GM18909 (cell line): ENCODE data around the gene FAM136A.
"Not testable (repeated sequence)": the region's sequence is repeated elsewhere in the genome, so short reads cannot be mapped to it uniquely, and the experiment has no call there.

ENCODE experiments used
- ATAC-seq: cut with Tn5 transposase; IDR thresholded peaks from one replicate; pipeline ENCODE4 v1.9.1; 2021; ENCODE audit warnings: mild to moderate bottlenecking; ENCODE audit not compliant: unreplicated experiment, poor library complexity

FAM136A gene

DNA sequence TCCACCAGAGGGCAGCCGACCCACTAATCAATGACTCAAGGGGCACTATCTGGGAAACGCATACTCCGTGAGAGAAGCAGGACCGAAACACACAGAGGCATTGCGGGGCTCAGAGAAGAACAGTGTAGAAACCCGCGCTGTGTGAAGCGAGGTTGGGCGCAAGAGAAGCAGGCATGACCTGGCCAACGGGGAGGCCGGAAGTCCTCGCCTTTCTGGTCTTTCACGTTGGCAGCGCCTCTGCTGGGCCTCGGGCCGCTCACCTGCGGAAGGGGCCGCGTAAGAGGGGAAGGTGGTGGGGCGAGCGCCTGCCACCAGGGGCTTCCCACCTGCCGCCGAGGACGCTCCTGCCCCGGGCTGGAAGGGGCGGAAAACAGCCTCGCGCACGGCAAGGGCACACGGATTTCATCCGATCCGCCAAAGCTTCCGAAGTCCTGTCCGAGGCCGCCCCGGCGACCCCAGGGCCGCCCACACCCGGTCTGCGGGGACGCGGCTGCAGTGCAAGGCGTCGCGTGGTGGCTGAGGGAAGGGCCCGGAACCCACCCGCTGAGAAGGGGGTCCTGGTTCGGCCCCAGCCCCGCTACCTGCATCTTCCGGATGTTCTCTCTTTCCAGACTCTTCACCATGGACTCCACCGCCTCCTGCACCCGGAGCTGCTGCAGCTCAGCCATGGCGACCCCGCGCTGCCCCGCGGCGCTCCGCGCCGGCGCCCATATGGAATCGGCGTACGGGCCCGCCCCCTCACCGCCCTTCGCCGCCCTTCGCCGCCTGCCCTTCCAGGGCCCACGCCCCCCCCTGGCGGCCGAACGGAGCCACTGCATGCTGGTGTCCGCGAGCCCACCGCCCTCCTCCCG, at the start of gene FAM136A:
Gene FAM136A, minus strand, starts transcription at position 724 of the 851 bp plus-strand sequence. Its CDS starts 56 bp downstream, at position 668.
- ATAC-seq: peak; percentile 80

DNA sequence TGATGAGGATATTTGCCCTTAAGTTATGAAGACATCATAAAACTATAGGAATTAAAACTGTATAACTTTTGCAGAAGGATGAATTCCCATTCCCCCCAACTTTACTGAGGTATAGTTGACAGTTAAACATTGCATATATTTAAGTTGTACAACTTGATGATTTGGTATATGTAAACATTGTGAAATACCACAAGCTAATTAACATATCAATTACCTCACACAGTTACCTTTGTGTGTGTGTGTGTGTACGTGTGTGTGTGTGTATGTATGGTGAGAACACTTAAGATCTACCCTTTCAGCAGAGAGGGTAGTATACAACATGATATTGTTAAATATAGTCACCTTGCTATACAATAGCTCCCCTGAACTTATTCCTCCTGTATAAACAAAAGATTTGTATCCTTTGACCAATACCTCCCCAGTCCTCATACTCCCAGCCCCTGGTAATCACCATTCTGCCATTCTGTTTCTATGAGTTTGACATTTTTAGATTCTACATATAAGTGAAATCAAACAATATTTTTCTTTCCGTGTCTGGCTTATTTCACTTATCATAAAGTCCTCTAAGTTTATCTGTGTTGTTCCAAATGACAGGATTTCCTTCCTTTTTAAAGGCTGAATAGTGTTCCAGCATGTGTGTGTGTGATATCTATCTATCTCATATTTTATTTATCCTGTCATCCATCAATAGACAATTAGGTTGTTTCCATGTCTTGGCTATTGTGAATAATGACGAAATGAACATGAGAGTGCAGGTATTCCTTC, 48.2 kb upstream of the FAM136A start:
- no peak for ATAC-seq

DNA sequence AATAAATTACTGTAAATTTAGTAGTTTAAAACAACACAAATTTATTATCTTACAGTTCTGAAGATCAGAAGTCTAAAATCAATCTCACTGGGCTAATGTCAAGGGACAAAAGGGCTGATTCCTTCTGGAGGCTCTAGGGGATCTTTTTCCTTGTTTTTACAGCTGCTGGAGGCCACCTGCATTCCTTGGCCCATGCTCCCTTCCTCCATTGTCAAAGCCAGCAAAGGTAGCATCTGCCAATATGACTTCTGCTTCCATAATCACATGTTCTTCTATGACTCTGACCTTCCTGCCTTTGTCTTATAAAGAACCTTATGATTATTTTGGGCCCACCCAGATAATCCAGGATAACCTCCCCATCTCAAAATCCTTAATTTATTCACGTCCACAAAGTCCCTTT, 46.0 kb upstream of the FAM136A start:
- no peak for ATAC-seq

DNA sequence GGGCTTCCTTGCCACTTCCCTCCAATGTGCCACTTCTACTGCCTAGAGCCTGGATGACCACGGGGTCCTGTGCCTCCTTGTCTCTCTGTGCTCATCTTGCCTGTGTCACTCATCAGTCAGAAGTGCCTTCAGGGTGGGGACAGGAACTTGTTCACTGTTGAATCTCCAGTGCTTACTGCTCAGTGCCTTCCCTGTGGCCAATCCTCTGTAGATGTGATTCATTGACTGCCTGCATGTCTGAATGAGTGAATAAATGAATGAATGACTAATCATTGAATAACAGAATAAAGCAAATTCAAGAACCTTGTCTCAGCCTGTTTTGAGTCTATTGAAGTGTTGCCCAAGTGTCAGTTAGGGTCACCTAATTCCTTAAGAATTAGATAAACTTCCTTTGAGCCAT, 42.3 kb upstream of the FAM136A start:
- ATAC-seq: no peak

DNA sequence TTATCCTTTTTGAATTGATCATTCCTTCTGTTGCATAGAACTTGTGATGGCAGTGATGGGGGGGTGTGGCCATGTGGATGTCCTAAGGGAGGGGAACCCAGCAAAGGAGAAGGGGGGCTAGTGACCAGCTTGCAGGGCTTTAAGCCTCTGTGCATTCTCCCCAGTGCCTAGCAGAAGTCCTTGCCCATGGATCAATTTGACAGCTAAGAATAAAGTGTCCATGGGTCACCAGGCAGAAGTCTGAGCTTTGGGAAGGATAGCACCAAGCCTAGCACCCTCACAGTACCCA, 39.6 kb upstream of the FAM136A start:
- ATAC-seq: no peak

DNA sequence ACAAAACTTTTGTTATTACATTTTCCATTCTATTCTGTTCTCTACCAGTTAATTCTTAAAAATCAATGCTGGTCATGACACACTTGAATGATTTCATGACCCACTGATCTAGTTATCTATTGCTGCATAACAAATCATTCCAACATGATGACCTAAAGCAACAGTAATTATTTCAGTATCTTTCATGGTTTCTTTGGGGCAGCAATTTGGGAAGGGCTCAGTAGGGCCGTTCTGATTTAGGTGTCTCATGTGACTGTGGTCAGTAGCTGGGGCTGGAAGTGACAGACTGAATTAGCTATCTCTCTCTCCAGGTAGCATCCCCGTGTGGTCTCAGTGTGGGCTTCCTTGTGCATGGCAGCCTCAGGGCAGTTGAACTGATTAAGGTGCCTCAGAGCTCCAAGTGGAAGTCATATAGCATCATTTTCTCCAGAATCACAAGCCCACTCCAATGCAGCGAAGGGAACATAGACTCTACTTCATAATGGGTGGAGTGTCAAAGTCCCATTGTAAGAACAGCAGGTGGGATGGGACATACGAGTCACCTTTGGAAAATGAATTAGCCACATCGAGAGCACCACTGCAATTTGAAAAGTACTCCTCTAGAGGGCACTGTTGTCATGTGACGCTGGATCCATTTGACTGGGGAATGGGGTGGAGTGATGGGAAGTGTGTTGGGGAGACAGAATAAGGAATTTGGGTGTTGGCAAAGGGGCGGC, 39.1 kb upstream of the FAM136A start:
- no peak for ATAC-seq

DNA sequence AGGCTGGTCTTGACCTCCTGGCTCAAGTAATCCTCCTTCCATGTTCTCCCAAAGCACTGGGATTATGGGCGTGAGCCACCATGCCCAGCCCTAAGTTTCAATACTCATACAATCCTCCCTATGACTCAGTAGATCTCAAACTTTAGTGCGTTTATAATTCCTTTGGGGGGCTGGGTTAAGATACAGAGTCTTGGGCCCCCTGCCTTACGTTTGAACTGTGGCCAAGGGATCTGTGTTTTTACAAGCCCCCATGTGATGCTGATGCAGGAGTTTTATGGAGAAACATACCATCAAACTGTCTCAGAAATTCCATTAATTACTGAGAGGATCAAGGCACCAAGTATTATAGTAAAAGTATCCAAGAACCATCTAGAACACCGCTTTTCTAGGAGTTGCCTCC, 38.2 kb upstream of the FAM136A start:
- no peak for ATAC-seq

DNA sequence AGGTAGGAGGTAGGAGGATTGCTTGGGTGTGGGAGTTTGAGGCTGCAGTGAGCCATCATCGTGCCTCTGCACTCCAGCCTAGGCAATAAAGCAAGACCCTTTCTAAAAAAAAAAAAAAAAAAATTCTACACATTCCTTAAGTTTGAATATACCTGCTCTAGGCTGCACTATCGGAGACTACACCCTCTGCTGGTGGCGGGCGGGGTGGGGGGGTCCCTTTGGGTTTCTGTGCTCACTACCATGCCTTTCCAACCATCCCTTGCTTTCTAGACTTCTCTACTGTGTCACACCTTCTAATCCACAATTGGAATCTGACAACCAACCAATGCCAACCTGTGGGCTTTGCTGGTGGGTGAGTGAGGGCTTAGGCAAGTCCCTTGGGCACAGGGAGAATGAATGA, 34.7 kb upstream of the FAM136A start:
- no peak for ATAC-seq

DNA sequence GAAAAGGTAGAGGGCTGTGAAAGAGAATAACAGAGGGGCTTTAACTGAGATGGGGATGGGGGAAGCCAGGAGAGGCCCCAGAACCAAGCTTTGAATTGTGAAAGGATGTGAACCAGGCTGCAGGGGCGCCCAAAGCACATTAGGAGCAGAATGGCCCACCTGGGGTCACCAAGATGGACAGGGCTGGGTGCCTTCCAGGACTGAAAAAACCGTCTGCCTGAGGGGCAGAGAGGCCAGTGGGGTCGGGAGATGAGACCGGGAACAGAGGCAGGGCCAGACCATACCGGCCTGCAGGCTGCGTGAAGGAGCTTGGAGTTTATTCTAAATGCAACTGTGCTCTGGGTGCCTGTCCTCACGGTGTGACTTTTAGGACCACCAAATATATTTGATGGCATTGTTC, 29.1 kb upstream of the FAM136A start:
- no peak for ATAC-seq

DNA sequence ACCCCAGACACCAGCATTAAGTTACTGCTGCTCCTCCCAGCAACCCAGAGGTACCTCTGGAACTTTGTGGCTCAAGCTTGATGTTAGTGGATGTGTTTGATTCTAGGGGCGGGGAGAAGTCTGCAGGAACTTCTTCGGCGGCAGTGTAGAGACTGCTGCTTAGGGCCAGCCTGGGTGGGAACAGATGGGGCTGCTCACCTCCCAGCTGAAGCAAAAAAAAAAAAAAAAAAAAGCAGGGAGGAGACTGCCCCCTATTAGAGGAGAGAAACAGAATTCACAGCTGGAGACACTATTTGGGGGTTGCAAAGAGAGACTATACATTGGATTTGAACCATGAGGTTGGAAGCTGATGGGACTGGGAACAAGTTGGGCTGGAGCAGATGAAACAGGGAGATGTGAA, 28.6 kb upstream of the FAM136A start:
- no peak for ATAC-seq

DNA sequence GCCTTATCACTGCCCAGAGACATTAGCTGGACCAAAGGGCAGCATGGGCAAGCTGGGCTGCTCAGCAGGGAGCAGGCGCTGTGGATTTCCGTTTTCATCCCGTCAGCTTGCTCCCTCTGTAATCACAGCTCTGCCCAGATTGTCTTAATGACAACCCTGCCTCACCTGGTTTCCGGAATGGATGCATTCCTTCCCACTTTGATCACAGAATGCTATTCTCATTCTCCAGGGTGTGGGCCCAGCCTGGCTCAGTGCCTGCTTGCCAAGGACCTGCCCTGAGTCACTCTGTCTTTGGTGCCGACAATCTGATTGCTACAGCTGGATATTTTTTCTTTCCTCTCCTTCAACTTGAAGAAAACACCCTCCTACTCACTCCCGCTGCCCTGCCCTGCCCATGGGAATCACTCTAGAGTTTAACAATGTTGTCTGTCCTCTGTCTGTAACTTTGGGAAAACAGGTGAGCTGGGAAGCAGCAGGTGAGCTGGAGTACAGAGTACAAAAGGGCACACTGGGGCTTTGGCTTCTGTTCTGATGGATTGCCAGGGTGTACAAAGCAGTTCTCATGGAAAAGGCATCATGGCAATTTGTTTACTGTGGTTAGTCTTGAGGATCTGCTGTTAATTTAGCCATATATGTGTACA, 27.2 kb upstream of the FAM136A start:
- ATAC-seq: no peak

DNA sequence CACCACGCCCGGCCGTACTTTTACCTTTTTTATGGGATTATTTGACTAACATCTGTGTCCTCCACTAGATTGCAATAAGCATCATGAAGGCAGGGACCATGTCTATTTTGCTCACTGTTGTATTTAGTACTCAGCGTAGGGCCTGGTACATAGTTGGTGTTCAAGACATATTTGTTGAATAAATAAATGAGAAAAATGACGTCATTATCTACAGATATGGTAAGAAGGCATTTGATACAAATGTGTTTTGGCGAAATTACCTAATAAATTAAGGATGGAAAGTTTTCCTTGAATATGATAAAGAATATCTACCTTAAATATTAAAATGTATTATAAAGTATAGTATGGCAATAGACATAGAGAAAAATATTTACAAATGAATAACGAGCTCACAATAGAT, 24.0 kb upstream of the FAM136A start:
- ATAC-seq: no peak

DNA sequence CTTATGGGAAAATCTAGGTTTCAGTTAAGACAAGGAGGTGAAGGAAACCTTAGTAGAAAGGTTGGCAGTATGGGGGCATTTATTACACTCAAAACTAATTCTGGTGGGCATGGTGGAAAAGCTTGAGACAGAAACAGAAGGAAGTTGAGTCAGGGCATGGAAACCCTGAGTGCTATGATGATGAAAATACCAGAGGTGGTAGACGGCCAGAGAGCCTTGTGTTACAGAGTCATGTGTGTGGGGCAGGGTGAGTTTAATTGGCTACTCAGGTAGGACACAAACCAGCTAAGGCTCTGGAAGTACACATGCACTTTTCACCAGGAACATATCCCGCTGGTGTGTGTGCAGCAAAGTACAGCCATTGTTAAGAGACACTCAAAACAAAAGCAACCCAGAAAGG, 20.7 kb upstream of the FAM136A start:
- ATAC-seq: no peak

DNA sequence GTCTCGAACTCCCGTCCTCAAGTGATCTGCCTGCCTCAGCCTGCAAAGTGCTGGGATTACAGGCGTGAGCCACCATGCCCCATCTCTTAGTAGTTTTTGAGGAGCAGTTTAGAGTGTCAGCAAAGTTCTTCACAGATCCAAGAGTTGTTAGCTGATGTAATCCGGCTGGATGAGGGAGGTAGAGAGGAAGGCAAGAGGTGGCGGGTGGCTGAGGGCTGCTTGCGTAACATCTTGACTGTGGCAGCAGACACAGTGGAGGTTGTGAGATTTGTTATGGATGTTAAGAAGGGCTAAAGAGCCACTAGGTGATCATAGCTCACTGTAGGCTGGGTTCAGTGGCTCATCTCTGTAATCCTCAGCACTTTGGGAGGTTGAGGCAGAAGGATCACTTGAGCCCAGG, 19.5 kb upstream of the FAM136A start:
- no peak for ATAC-seq

DNA sequence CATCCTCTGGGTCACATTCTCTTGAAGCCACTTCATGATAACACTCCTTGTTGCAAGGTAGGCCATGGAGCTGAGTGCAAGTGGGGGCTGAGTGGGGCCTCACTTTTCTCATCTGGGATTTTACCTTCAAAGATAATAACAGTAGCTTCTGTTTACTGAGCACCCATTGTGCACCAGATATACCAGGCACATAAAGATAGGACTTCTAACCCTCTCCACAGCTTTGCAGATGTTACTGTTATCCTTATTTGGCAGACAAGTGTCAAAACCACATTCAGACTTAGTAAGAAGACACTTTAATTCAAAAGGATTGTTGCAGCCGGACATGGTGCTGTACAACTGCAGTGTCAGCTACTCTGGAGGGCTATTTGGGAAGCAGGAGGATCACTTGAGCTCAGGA, 12.8 kb upstream of the FAM136A start:
- no peak for ATAC-seq

DNA sequence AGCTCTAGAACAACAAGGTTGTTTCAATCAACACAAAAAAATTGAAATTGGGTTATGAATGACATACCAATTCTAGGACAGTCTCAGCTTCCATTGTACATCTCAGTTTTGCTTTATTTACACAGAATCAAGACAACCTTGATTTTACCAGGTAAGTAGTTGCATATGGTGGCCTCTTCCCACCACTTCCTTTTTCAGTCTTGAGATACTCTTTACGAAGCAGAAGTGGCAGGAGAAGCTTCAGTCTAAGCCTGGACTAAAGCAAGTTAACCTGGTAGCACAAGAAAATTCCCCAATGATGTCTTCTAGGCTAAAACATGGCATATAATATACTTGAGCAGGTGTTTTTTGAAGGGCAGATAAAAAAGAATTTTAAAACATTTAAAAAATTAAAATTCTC, 10.7 kb upstream of the FAM136A start:
- no peak for ATAC-seq

DNA sequence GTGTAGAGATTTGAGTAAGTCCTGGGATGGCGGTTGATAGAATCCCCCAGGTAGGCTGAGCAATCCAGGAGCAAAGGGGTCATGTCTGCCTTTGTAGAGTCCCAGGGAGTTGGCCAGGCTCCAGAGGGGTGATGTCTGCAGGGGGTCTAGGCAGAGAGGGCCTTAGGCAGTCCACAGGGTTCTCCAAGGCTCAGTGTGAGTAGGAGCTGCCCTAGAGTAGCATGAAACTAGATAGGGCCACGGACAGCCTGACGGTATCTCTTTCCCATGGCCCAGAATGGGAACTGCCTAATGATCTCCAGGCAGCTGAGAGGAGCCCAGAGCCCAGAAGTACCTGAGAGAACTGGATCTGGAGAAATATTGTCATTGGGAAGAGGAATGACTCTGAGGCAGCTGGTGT, 9.0 kb upstream of the FAM136A start:
- ATAC-seq: no peak

DNA sequence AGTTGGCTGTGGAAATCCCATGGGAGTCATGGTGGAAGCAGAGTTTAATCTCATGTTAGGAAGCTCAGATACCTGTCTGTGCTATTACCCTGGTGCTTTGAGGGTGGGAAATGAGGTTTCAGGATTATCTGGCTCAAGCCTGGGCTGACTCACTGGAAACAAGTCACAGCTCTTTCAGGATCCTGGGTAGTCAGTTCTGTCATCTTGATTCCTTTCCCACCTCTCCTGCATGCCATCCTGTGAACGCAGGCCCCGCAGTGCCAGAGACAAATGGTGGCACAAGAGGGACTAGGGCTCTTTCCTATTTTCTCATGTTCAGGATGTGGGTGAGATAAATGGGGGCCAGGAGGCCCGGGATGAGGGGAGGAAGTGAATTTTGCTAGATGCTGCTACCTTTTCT, 3.7 kb upstream of the FAM136A start:
- ATAC-seq: no peak

DNA sequence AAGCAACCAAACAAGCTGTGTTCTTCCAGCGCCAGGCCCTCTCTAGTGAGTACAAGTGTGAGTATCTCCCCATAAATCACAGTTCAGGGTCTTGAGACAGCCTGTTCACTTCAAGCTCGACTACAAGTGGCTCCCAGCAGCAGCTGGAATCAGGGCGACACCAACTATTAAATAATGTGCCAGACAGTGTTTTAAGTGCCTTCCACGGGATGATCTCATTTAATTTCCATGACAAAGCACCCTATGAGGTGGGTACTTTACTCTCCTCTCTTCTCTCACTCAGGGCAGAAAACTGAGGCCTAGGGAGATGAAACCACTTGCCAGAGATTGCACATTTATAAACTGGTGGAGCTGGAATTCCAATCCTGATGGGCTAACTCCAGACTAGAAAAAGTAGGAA, 2.6 kb upstream of the FAM136A start:
- no peak for ATAC-seq

DNA sequence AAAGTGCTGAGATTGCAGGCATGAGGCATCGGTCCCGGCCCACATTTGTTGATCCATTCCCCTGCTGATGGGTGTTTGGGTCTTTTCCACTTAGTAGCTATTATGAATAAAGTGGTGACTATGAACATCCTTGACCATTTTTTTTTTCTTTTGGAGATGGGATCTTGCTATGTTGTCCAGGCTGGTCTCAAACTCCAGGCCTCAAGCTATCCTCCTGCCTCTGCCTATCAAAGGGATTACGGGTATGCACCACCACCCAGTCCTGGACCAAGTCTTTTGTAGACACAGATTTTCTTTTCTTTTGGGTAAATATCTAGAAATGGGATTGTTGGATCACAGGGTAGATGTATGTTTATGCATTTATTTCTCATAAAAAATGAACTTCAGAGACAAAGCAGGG, 1.3 kb upstream of the FAM136A start:
- no peak for ATAC-seq

DNA sequence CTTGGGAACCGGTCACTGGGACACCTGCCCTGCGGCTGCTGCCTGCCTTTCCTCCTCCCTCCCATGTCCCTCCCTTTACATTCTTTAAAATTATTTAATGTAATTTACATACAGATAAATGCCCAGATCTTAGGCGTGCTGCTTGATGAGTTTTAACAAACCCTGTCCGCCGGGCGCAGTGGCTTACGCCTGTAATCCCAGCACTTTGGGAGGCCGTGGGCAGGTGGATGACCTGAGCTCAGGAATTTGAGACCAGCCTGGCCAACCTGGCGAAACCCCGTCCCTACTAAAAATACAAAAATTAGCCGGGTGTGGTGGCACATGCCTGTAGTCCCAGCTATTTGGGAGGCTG, 304 bp upstream of the FAM136A start:
- not testable (repeated sequence) for ATAC-seq
